ENCODE data around the gene NT5DC3.

Gene NT5DC3

DNA sequence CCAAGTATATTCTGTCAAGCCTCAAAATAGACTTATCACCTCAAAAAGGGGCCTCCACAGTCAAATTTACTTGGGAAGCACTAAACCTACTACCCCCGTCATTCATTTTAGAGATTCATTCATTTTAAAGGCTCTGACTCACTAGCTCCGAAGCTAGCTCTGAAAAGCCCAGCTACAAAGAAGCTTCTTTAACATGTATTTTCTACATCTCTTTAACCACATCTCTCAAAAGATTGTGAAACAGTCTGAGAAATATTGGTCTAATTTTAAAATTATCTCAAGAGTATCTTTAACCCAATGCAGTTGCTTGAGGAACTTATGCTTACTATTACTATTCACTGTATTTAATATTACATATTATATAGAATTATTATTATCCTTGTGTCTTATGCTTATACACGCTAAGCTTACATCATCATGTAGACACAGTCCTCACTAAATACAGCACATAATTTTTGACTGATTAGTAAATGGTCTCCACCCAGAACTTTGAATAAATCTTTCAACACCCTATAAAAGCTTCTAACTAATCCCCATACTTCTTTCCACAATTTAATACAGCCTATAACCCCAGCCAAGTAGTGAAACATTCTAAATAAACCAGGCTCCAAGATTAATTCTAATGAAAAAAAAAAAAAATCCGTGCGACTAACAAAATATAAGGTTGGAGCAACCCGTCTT is 7.8 kb downstream of the NT5DC3 start:
- no peak for DNase-seq (ENCODE audit: low read depth)
- H3K4me3 ChIP-seq (ENCODE audit: low read depth, low read length): no peak overlapping the region
- no peak for TF ChIP-seq CTCF (IDR thresholded peaks at IDR 0.05; ENCODE audit: low read depth, low read length, missing control alignments)

DNA sequence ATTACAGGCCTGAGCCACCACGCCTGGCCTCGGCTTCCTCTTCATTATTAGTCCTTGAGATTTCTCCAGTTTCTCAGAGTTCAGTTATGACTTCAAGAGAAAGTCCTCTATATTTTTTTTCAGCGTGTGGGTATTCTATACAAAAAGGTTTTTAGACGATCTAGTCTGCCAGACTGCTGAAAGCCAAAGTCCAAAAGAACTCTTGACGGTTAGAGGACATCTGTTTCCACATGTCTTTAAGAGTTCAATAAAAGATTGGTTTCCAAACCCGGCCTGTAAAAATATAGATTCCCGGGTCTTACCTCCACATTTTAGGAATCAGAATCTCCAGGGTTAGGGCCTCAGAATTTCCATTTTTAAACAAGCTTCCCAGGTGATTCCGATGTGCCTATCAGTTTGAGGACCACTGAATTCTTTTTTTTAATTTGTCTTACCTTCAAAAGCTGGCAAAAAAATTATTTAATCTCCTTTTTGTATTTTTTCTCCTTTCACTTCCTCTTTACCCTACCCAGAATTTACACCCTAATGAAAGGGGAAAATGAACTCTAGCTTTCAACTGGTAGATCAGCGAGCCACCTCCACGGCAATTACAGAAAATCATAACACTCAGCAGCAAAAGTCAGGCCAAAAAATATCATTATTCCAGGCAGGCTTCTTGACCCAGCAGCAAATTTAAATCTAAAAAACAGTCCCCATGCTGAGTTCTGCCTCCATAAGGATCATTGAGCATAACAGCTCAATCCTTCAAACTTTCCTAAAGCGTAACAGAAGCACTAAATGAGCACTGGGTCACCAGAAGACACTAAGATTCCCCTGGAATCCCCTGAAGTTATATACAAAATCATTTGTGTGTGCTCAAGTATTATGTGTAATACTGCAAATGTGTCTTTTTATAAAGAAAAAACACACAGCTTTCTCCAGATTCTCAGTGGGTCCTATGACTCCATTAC is 8.7 kb downstream of the NT5DC3 start:
- H3K4me3 ChIP-seq (ENCODE audit: low read depth, low read length): no peak overlapping the region
- no peak for DNase-seq (ENCODE audit: low read depth)
- TF ChIP-seq CTCF (IDR thresholded peaks at IDR 0.05; ENCODE audit: low read depth, low read length, missing control alignments): no peak

GRCh38 chr12:103830730-103831320 is 10.2 kb downstream of the NT5DC3 start:
- H3K4me3 ChIP-seq (ENCODE audit: low read depth, low read length): no peak overlapping the region
- TF ChIP-seq CTCF (IDR thresholded peaks at IDR 0.05; ENCODE audit: low read depth, low read length, missing control alignments): no peak
- no peak for DNase-seq (ENCODE audit: low read depth)

DNA sequence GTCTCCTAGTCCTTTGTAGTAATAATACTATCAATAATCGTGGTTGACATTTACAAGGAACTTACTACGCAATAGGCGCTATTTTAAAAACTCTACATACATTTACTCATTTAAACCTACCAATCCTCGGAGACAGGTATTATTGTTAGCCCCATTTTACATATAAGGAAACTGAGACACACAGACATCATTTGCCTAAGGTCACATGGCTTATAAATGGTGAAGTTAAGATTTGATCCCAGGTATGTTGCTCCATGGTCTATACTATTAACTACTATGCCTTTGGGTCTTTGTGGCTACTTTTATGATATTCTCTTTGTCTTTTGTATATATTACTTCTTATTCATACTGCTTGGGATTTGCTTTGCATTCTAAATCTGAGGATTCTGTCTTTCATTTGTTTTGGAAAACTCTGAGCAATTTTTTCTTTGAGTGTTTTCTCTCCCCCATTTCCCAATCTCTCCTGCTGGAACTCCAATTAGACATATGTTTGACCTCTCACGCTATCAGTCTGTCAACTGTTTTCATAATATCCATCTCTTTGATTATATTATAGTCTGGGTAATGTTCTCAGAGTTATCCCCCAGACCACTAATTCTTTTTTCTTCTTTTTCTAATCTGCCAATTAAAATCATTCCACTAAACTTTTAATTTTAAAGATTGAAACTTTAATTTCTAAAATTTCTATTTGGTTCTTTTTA is 10.9 kb downstream of the NT5DC3 start:
- DNase-seq (ENCODE audit: low read depth): no peak
- TF ChIP-seq CTCF (IDR thresholded peaks at IDR 0.05; ENCODE audit: low read depth, low read length, missing control alignments): no peak
- H3K4me3 ChIP-seq (ENCODE audit: low read depth, low read length): no peak overlapping the region

- H3K4me3 ChIP-seq (ENCODE audit: low read depth, low read length): no peak overlapping the region
- no peak for DNase-seq (ENCODE audit: low read depth)
- no peak for TF ChIP-seq CTCF (IDR thresholded peaks at IDR 0.05; ENCODE audit: low read depth, low read length, missing control alignments)
Measured at GRCh38 chr12:103829092-103829491, 11.9 kb downstream of the NT5DC3 start.

- TF ChIP-seq CTCF (IDR thresholded peaks at IDR 0.05; ENCODE audit: low read depth, low read length, missing control alignments): no peak
- H3K4me3 ChIP-seq (ENCODE audit: low read depth, low read length): no peak overlapping the region
- no peak for DNase-seq (ENCODE audit: low read depth)
Measured at GRCh38 chr12:103827911-103828391, 13.1 kb downstream of the NT5DC3 start.
